CD14-positive monocyte (primary cell): ENCODE results near the gene NEGR1. TPM values are rescaled to one million over a fixed set of nuclear protein-coding genes. Genes with fewer than 3 reads are reported as not detected.

Experiments
- DNase-seq, 3 donors: peaks; one replicate each; pipeline ENCODE4 v3.0.0-alpha.2; 2011 to 2022
- H2AFZ ChIP-seq: 2 replicates; pipeline ENCODE4 v1.6.0; 2012; ENCODE audit warnings: mild to moderate bottlenecking, low read depth, low read length, inconsistent platforms; ENCODE audit not compliant: insufficient read depth, poor library complexity, severe bottlenecking
- H3K27ac ChIP-seq, 2 donors: 1 replicate in 1 of 2; 2 replicates in 1 of 2; pipeline ENCODE4 v1.5.1; 2012 to 2013; ENCODE audit warnings: low read length in 2 of 2, control low read depth in 1 of 2, inconsistent platforms in 1 of 2, low read depth in 1 of 2, mild to moderate bottlenecking in 1 of 2
- H3K27me3 ChIP-seq, 2 donors: one replicate each; pipeline versions ENCODE4 v1.6.0 to v1.6.1; 2011 to 2013; ENCODE audit warnings: low read length in 2 of 2; ENCODE audit not compliant: control insufficient read depth in 2 of 2, insufficient read depth in 2 of 2
- H3K36me3 ChIP-seq, 2 donors: replicated peaks in 1 of 2; 1 replicate in 1 of 2; 2 replicates in 1 of 2; pipeline versions ENCODE4 v1.5.1 to v1.6.1; 2012 to 2013; ENCODE audit warnings: low read length in 2 of 2, control low read depth in 1 of 2, inconsistent platforms in 1 of 2, mild to moderate bottlenecking in 1 of 2; ENCODE audit not compliant: insufficient read depth in 2 of 2, control insufficient read depth in 1 of 2
- H3K4me1 ChIP-seq, 2 donors: 1 replicate in 1 of 2; 2 replicates in 1 of 2; pipeline versions ENCODE4 v1.5.1 to v1.6.1; 2012 to 2013; ENCODE audit warnings: low read length in 2 of 2, control low read depth in 1 of 2, inconsistent platforms in 1 of 2, mild to moderate bottlenecking in 1 of 2, moderate library complexity in 1 of 2; ENCODE audit not compliant: insufficient read depth in 2 of 2, control insufficient read depth in 1 of 2
- H3K4me2 ChIP-seq: replicated peaks from 2 replicates; pipeline ENCODE3; 2012; ENCODE audit warnings: low read length, moderate library complexity, mild to moderate bottlenecking; ENCODE audit not compliant: poor library complexity, severe bottlenecking; ENCODE audit errors: extremely low read depth
- H3K4me3 ChIP-seq, 3 experiments: fragments of 200-600 bp in 1 of 3; sonication (generic) in 1 of 3; replicated peaks in 1 of 3; 1 replicate in 2 of 3; 2 replicates in 1 of 3; pipeline ENCODE4 v1.5.1; 2011 to 2013; ENCODE audit warnings: low read length in 3 of 3, mild to moderate bottlenecking in 3 of 3, control low read depth in 2 of 3, low read depth in 2 of 3, inconsistent platforms in 1 of 3, moderate library complexity in 1 of 3
- H3K79me2 ChIP-seq: 2 replicates; pipeline ENCODE4 v1.6.0; 2012; ENCODE audit warnings: mild to moderate bottlenecking, control low read depth, inconsistent platforms, low read length, moderate library complexity; ENCODE audit not compliant: insufficient read depth
- H3K9ac ChIP-seq: 2 replicates; pipeline ENCODE4 v1.6.0; 2017; ENCODE audit warnings: low read length, mild to moderate bottlenecking; ENCODE audit not compliant: insufficient read depth, poor library complexity, severe bottlenecking
- H3K9me3 ChIP-seq, 2 donors: replicated peaks in 1 of 2; 1 replicate in 1 of 2; 2 replicates in 1 of 2; pipeline versions ENCODE4 v1.5.1 to v1.6.1; 2012 to 2013; ENCODE audit warnings: low read length in 2 of 2, control low read depth in 1 of 2; ENCODE audit not compliant: control insufficient read depth in 1 of 2, insufficient read depth in 1 of 2
- H4K20me1 ChIP-seq: 2 replicates; pipeline ENCODE4 v1.6.0; 2012; ENCODE audit warnings: mild to moderate bottlenecking, low read length, control low read depth, moderate library complexity; ENCODE audit not compliant: insufficient read depth
- H3K27ac Mint-ChIP-seq, 7 donors: one replicate each; pipeline ENCODE4 v1.8.0; 2020; ENCODE audit warnings: mild to moderate bottlenecking in 7 of 7, mixed read lengths in 7 of 7, moderate library complexity in 6 of 7, inconsistent platforms in 2 of 7
- H3K27me3 Mint-ChIP-seq, 3 donors: one replicate each; pipeline ENCODE4 v1.8.0; 2021 to 2022; ENCODE audit warnings: low read depth in 3 of 3, mild to moderate bottlenecking in 3 of 3, mixed read lengths in 3 of 3, moderate library complexity in 3 of 3, inconsistent platforms in 1 of 3
- H3K36me3 Mint-ChIP-seq, 2 donors: one replicate each; pipeline ENCODE4 v1.8.0; 2020; ENCODE audit warnings: mixed read lengths in 2 of 2, inconsistent platforms in 1 of 2, mild to moderate bottlenecking in 1 of 2
- H3K4me1 Mint-ChIP-seq: one replicate; pipeline ENCODE4 v1.8.0; 2020; ENCODE audit warnings: mild to moderate bottlenecking, mixed read lengths
- H3K4me3 Mint-ChIP-seq, 2 donors: one replicate each; pipeline ENCODE4 v1.8.0; 2020; ENCODE audit warnings: mild to moderate bottlenecking in 2 of 2, mixed read lengths in 2 of 2, moderate library complexity in 1 of 2
- H3K9me3 Mint-ChIP-seq, 7 donors: one replicate each; pipeline ENCODE4 v1.8.0; 2020 to 2022; ENCODE audit warnings: mixed read lengths in 7 of 7, mild to moderate bottlenecking in 6 of 7, moderate library complexity in 6 of 7, inconsistent platforms in 2 of 7
- CTCF ChIP-seq: fragments of 200-600 bp; IDR thresholded peaks from one replicate; pipeline ENCODE4 v1.8.0; 2022; ENCODE audit warnings: antibody characterized with exemption, mild to moderate bottlenecking
- WGBS: methylation state at CpG from one replicate; pipeline ENCODE4 v1.1.5; 2013; ENCODE audit warnings: missing lambda C conversion rate; ENCODE audit not compliant: insufficient coverage; 5-methylcytosine and 5-hydroxymethylcytosine counted together
- intact Hi-C, 2 donors: fragments of 100-400 bp; cut with micrococcal nuclease; formaldehyde crosslinking; loops; one replicate each; pipeline versions ENCODE4 v1.15.0 to v1.15.1; 2023
- polyA plus RNA-seq, 3 donors: library from polyadenylated mRNA; depleted of rRNA in 1 of 3; unstranded in 2 of 3; stranded (reverse) in 1 of 3; fragments of 300-500 nt in 2 of 3; fragments of >200 nt in 1 of 3; fragmentation: Illumina TruSeq in 2 of 3; gene quantifications; 1 replicate in 2 of 3; 2 replicates in 1 of 3; pipeline ENCODE4 v1.2.3, GENCODE V29; 2012 to 2021

NEGR1 gene
- polyA plus RNA-seq, 3 donors: 0.03 to 0.15 (median 0.13) TPM

GRCh38 chr1:71753746-71754145, 528.6 kb downstream of the NEGR1 start:
- WGBS: 100% methylated on average over 1 of the region's 4 CpGs
- Histone ChIP-seq H3K9me3 (peaks cover 0 to 5% of the 10 kb centered on the region in 2 donors), H3K27ac (no peak overlapping the region), H4K20me1 (no peaks in the 10 kb centered on the region), H3K79me2 (no peaks in the 10 kb centered on the region), H3K4me2 (no peak overlapping the region), H3K36me3 (no peaks in the 10 kb centered on the region), H3K4me3 (no peak overlapping the region), H3K27me3 (no peaks in the 10 kb centered on the region), H2AFZ (no peak overlapping the region), H3K4me1 (no peaks in the 10 kb centered on the region), H3K9ac (no peak overlapping the region)
- no peak for TF ChIP-seq CTCF
- Mint-ChIP-seq H3K9me3 (peaks cover 5 to 10% (median 7%) of the 10 kb centered on the region in 7 donors), H3K4me1 (no peaks in the 10 kb centered on the region), H3K27ac (no peak overlapping the region), H3K36me3 (no peaks in the 10 kb centered on the region), H3K27me3 (no peaks in the 10 kb centered on the region), H3K4me3 (no peak overlapping the region)
- no peak for DNase-seq
- intact Hi-C loops: no loop called here

GRCh38 chr1:71745326-71745725, 537.0 kb downstream of the NEGR1 start:
- no peak for TF ChIP-seq CTCF
- no peaks in the 10 kb centered on the region for H3K4me1 Mint-ChIP-seq
- intact Hi-C loops: no loop called here
- Histone ChIP-seq H3K9me3 (peaks cover 0 to 7% of the 10 kb centered on the region in 2 donors), H3K79me2 (no peaks in the 10 kb centered on the region), H3K9ac (no peak overlapping the region), H3K4me3 (no peak overlapping the region), H3K4me2 (no peak overlapping the region), H3K27me3 (no peaks in the 10 kb centered on the region), H3K27ac (no peak overlapping the region), H2AFZ (no peak overlapping the region), H3K4me1 (no peaks in the 10 kb centered on the region), H3K36me3 (no peaks in the 10 kb centered on the region), H4K20me1 (no peaks in the 10 kb centered on the region)
- H3K27me3 Mint-ChIP-seq: no peaks in the 10 kb centered on the region
- no peak for DNase-seq
- H3K9me3 Mint-ChIP-seq: peaks cover 3 to 10% (median 7%) of the 10 kb centered on the region in 7 donors
- H3K36me3 Mint-ChIP-seq: no peaks in the 10 kb centered on the region
- no peak overlapping the region for H3K27ac Mint-ChIP-seq
- H3K4me3 Mint-ChIP-seq: no peak overlapping the region
